HG03439 (cell line): ENCODE data around the gene APLNR.

ENCODE experiments used
- ATAC-seq: cut with Tn5 transposase; IDR thresholded peaks from one replicate; pipeline ENCODE4 v1.9.1; 2021; ENCODE audit warnings: mild to moderate bottlenecking, moderate library complexity; ENCODE audit not compliant: unreplicated experiment

APLNR gene

DNA sequence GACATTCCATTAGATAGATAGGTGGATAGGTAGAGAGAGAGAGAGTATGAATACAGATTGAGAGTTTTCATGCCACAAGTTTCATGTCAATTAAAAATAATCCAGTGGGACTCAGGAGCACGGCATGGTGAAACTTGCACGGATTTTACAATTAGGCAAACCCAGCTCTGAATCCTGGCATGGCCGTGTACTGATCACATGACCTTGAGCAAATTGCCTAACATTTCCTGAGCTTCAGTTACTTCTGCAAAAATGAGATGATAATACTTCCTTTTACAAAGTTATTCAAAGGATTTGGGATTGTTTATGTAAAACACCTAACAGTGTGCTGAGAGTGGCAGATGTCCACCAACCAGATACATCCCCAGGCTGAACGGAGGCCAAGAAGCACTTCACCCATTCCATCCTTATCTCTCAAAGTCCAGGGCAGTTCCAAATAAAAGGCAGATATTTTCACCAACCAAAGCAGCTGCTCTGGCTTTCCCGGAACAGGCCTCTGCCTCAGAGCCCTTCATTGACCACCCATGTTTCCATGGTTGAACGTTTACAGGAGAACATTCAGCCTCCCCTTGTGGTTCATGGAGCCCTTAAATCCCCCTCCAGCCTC, 17.9 kb downstream of the APLNR start:
- no peak for ATAC-seq

DNA sequence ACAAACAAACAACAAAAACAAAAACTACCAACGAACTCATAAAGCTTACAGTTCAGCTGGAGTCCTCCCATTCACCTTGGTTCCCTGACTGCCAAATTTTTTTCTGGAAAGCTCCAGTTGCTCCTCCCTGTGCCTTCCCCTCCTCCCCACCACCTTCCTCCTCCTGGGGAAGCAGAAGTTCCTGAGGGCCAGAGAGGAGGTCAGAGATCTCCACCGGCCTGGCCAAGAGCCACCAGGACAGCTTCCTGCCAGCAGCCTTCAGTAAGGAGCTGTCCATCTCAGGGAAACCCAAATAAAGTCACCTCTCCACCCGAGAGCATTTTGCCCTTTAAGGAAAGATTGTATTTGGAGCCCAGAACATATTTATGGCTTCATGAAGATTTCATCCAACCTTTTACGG, 20.0 kb downstream of the APLNR start:
- no peak for ATAC-seq

DNA sequence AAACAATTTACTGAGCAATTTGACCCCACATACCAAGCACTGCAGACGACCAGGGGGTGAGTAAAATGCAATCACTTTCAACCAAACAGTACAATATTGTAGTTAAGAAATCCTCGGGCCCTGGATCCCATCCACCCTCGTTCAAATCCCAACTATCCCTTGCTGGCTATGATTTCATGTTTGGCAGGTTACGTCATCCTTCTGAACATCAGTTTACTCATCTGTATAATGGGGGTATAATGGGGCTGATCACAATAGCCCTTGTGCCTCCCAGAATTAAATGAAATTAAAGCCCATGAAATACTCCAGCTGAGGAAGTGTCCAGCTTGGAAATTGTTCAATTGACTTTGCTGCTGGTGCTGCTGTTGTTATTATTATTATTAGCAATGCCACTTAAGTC, 20.6 kb downstream of the APLNR start:
- no peak for ATAC-seq

DNA sequence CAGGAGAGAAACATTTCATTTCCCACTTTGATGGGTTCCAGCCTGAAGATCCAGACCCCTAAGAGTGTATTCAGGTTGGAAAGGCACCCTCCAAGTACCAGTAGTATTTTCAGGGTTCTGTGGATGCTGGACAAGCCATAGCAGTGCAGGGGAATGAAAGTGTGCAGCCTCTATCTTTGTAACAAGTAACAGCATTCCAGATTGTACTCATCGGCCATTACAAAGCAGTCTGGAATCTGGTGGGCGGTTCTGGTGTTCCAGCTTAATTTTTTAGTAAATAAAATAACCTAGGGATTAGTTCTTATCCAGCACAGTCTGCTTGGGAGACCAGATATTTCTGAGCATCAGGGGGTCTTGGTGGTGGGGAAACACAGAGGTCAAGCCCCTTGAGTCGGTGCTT, 22.6 kb downstream of the APLNR start:
- no peak for ATAC-seq

DNA sequence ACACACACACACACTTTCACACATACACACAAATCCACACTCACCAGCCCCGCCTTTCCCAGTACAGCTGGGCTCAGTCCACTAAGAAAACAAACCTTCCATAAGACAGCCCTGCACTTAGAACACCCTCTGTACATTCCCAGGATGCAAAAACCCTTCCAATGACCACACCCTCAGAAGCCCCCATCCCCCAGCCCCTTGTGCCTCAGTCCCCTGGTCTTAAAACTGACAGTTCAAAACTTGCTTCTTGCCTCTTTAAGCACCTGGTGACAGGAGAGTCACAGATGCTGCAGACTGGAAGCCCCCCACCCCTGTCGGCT, 23.0 kb downstream of the APLNR start:
- no peak for ATAC-seq

DNA sequence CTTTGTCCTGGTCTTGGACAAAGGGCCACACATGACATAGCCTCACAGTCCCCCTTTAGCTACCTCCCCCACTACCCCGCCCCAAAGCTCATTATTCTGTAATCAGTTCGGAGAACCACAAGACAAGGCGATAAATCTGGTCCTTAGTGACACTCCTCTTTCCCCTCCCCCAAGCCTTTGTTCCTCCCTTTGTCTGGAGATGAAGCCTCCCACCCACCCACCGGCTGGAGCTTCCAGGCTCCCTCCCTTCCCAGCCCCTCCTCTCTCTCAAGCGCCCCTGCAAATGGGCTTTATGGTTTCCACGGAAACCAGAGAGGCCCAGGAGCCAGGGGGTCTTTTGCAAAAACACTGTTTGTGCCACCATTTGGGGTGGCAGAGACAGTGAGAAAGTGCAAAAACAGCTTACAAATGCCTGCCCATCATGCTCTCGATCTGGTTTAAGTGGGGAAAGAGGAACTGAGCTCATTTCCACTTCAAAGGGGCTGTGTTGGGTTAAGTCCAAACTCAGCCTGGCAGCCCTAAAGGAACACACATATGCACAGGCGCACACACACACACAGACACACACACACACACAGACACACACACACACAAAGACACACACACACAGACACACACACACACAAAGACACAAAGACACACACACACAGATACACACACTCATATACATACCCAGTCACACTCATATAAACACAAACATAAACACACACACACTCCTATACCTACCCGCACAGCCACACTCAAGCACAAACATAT, 23.5 kb downstream of the APLNR start:
- ATAC-seq = no peak

DNA sequence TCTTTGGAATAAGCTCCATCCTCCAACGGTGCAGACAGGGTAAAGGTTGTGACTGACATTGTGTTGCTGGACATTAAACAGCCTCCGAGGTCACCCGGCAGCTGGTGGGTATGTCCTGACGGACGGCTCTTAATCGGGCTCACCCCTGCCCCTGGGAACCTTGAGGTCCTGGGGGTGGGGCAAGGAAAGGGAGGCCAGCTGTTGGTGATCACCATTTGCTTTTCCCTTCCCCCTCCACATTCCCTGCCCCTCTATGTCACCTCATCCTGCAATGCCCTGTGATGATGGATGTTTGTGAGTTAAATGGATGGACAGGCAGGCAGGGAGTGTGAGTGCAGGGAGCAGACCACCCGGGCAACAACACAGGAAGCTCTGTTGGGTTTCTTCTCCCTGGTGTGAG, 26.3 kb downstream of the APLNR start:
- no peak for ATAC-seq

DNA sequence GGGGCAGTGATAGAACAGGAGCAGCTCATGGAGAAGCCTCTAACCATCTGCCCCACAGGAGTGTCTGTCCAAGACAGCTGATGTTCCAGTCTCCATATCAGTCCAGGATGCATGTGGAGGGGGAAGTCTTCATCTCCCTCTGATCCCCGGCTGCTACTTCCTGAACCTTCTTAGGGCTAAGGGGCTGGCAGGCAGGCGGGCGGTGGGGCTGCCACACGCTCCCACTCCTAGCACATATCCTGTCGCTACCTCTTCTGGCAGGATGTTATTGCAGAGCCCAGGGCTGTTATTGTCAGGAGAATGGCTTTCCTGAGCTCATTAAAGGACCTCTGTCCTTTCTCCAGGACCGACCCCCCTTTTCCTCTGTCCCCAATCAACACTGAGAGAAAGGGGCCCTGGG, 29.9 kb downstream of the APLNR start:
- no peak for ATAC-seq

DNA sequence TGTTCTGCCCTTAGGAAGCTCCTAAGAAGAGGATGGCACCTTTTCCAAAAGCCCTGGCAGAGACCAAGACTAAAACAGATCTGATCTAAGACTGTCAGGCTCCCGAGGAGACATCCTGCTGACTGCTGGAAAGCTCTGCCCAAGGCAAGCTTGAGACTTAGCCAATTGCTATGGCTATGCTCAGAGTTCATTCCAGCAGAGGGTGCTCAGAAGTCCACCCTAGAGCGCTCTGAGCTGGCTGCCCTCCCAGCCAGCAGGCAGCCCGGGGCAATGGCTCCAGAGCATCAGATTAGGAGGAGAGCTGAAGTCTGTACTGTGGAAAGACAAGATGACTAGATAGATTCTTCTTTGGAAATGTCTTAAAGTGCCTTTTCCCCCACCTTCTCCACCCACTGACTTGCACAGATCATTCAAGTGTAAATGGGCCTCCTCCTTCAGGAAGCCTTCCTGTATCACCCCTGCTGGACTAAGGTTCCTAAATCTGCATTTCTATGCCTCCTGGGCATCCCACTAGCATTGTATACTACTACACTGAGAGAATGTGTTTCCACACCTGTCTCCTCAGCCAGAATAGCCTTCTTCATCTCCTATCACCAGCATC, 31.9 kb downstream of the APLNR start:
- ATAC-seq = no peak

DNA sequence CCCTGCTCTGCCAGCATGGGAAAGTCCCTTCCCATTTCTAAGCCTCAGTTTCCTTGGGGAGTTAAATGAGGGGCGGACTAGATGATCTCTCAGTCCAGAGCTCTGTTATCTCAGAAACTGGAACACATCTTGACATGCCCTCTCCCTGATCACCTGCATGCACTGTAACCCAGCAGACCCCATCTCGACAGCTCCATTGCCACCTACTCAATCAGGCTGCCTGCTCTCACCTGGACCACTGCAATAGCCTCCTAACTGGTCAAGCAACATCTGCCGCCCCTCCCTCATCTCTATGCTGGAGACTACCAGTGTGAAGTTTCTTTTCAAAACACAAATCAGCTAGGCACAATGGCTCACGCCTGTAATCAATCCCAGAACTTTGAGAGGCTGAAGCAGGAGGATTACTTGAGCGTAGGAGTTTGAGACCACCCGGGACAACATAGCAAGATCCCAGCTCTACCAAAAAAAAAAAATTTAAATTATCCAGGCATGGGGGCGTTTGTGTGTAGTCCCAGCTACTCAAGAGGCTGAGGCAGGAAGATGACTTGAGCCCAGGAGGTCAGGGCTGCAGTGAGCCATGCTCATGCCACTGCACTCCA, 33.1 kb downstream of the APLNR start:
- ATAC-seq = no peak

DNA sequence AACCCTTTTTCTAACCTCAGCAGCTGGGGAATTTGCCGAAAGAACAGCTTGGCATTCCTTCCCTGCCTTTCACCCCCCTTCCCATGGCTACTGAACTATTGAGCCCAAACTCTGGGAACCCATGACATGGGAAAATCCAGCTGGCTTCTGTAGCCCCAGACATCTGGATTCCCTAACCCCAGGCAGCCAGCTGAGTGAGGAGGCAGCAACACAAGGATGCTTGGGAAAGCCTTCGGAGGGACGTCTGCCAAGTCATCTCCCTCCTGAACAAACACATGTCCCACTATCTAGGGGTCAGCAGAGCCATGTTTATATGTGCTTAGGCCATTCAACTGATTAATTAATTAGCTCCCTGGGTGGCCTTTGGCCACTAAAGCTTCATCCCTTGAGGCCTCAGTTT, 33.7 kb downstream of the APLNR start:
- ATAC-seq = no peak

DNA sequence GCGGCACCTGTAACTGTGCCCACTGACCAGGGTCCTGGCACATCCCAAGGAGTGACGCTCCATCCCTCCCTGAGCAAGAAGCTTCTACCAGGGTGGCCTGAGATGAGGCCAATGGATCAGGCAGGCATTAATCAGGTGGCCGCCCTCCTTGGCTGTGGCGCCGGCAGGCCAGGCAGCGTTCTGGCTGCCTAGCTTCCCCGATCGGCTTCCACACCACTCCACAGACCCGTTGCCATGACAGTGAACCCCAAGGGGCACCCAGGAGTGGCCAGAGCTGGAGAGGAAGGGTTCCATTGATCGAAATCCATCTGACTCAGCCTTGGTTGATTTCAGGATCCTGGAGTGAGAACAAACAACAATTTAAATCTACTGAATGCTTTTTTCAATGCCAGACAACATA, 34.8 kb downstream of the APLNR start:
- no peak for ATAC-seq

DNA sequence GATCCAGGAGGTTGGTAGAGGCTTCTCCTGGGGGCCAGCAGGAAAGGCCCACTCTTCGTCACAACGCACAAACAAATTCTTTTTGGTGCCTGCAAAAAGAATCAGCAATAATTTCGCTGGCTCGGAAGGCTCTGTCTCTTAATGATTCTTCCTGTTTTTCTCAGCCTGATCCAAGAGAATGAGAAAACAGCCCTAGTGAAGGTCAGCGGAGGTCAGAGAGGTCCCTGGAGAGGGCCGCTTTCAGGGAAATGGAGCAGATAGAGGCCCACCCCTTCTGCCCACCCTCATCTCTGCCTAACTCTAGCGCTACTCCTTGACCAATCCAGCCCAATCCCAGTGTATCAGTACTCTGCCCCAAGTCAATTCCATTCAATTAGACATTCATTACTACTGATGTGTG, 36.1 kb downstream of the APLNR start:
- ATAC-seq = no peak

DNA sequence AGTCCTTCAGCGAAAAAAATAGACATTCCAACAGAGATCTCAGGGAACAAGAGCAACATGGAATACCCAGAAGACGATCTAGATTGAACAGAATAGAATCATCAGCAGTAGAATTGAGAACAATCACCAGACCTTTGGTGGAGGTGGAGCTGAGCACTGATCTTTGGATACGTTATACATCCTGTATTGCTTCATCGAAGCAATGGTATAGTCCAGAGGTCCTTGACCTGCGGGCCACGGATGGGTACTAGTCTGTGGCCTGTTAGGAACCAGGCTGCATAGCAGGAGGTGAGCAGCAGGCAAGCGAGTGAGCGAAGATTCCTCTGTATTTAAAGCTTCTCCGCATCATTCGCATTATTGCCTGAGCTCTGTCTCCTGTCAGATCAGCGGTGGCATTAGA, 37.7 kb downstream of the APLNR start:
- no peak for ATAC-seq

DNA sequence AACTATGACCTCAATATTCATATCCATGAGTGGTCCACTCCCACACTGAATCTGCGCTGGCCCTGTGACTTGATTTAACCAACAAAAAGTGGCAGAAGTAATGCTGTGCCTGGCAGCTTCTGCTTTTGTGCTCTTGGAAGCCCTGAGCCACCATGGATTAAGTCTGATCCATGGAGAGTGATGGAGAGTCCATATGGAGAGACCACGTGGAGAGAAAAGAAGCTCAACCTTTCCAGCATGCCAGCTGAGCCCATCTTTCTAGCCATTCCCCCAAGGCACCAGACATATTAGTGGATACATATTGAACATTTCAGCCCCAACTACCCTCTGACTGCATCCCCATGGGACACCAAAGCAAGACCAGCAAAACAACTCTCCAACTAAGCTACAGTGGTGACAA, 39.3 kb downstream of the APLNR start:
- no peak for ATAC-seq

DNA sequence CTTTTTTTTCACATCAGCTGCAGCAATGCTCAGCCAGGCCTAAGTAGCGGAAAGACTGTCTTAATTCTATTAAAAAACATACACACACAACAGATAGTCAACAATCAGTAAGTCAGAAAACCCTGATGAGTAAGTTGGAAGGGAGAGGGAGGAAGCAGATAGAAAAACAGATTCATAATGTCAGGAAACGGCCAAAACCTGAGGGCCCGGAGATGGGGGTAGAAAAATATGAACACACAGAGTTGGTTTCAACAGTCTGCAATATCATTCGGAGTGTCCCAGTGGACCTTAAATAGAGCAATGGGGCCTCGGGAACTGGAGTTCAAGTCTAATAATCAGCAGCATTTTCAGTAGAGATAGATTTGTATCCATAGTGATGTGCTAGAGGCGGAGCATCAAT, 40.5 kb downstream of the APLNR start:
- no peak for ATAC-seq

DNA sequence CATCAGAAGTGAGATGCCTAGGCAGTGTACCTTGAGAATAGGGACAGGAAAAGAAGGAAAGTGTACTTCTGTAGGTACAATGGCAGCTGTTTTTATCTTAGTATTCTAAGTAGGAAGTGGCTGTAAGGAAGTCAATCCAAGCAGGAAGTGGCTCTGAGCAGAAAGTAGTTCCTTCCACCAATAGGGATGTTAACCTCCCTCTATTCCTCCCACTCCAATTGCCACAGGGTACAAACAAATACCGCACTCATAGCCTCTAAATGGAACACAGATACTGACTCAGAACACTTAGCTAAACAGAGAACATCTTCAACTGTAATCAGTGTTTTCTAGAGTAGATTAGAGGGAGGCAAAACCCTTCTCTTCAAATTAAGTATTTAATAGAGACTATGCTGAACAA, 44.7 kb downstream of the APLNR start:
- no peak for ATAC-seq

DNA sequence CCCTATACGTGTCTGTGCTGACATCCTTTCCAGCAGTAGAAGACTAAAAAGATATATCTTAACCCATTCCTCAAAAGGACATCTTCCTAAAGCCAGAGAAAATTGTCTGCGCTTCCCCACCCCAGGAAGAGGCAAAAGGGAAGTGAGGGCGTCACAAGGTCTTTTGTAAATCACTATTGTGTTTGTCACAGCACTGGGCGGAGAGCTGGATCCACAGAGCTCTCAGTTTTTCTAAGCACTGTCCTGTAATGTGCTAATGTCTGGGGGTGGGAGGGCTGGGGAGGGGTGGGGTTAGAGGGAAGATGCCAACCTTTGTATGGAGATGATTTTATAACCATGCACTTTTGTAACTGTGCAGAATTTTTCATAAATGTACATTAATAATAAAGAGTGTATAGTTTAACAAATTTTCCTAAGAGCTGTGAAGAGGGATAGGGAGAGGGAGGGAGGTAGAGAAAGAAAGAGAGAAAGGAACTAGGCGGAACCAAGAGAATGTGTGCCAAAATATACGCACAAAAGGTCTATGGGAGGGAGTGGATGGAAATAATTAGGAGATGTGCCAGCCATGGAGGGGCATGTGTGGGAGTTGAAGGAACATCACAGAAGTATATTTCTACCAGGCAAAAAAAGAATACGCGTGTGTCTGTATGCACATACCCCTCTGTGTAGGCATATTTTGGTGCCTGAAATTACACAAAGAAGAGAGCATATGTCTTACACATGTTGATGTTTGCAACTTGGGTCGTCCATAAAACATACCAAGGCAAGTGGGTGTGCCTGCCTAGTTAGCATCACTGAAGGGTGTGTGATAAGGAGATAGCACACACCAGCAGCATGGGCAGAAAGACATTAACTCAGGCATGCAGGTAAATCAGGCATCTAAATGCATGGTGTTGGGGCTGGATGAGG, 45.5 kb downstream of the APLNR start:
- no peak for ATAC-seq

DNA sequence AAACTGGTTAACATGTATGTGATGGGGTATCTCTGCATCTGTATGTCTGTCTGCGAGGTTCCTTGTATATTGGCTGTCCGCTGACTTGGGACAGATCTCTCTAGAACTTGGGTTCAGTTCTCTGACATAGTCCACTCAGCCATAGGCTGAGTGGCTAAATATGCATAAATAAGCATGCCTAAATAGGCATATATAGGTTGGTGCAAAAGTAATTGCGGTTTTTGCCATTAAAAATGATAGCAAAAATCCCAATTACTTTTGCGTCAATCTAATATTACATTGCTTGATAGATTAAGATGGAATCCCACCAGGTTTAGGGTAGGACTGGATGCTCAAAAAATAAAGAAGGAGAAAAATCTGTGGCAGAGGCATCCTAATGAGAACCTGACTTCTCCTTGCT, 46.5 kb downstream of the APLNR start:
- no peak for ATAC-seq
